ENCODE results near the gene TSPAN9.

Gene TSPAN9, protein sequence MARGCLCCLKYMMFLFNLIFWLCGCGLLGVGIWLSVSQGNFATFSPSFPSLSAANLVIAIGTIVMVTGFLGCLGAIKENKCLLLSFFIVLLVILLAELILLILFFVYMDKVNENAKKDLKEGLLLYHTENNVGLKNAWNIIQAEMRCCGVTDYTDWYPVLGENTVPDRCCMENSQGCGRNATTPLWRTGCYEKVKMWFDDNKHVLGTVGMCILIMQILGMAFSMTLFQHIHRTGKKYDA

GRCh38 chr12:3076730-3077571, at the start of gene TSPAN9:
Gene TSPAN9, plus strand, starts transcription at chr12:3077379. Its CDS starts 123,815 bp downstream, at chr12:3201194.
- peak; percentile 71 for DNase-seq

DNA sequence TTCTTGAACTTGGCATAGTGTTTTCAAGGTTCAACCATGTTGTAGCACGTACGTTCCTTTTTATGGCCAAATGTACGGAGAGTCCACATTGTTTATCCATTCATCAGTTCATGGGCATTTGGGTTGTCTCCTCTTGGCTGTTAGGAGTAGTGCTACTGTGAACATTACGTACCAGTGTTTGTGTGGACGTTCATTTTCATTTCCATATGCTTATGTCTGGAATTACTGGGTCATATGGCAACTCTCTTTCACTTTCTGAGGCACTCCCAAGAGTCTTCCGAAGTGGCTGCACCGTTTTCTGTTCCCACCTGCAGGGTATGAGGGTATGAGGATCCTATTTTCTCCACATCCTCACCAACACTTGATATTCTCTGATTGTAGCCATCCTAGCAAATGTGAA, 49.1 kb upstream of the TSPAN9 start:
- DNase-seq: no peak

GRCh38 chr12:3030821-3031429, 46.3 kb upstream of the TSPAN9 start:
- no peak for DNase-seq

DNA sequence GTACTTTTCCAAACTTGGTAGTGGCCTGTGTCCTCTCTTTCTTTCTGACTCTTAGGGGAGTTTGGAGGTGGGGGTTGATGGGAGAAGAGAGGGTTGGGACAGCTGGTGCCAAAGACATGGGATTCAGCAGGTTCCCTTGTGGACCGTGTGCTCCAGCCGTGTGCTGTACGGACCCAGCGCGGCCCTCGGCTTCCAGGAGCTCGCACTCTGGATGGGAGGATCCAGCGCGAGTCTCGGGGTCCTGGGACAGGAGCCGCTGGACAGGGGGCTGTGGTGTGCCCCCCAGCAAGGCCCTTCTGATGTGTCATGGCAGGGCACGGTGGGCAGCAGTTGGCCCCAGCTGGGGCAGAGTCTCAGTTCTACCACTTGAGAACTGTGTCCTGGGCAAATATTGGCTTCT, 45.0 kb upstream of the TSPAN9 start:
- DNase-seq: no peak

GRCh38 chr12:3032770-3033538, 44.2 kb upstream of the TSPAN9 start:
- no peak for DNase-seq

GRCh38 chr12:3033539-3033867, 43.7 kb upstream of the TSPAN9 start:
- DNase-seq: no peak

GRCh38 chr12:3034067-3034750, 43.0 kb upstream of the TSPAN9 start:
- peak; percentile 31 for DNase-seq

DNA sequence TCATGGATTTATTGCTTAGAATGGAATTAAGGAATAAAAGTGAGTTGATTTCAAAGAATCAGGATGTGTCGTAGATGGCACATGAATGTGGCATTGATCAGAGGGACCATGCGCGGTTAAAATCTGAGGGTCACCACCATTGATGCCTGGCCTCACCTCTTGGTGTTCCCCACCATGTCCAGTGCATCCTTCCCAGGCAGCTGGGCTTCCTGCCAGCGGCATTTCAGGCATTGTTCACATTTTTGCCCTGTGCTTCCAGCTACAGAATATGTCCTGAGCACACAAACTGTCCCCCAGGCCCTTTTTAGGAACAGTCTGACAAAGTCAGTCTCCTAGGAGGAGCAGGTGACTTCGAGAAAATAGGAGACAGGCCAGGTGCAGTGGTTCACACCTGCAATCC, 42.0 kb upstream of the TSPAN9 start:
- no peak for DNase-seq

GRCh38 chr12:3035815-3036702, 41.1 kb upstream of the TSPAN9 start:
- no peak for DNase-seq

DNA sequence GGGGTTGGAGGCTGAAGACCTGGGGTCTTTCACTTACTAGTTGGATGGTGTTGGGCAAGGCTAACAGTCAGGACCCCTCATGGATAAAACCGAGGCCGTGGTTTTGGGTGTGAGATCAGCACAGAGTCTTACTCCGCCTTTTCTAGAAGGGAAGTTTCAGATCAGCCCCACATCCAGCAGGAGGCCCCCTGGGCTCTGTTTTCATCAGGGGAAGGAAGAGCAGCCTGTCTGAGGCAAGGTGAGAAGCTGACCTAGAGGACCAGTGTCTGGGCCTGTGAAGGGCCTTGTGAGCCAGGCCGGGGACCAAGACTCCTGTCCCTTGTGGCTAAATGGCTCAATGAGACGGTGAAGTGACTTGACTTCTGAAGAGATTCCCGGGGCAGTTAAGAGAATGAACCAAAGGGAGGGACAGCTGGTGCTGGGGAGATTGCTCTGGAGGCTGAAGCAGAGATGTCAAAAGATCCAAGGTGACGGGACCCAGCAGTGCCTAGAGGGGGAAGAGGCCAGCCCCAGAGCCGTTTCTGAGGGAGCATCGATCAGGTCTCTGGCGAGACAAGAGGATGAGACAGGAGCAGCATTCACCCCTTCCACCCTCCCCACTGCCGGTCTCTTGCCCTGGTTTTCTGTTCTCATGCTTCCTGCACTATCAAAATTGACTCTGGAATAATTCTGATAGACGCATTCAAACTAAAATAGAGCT, 40.1 kb upstream of the TSPAN9 start:
- DNase-seq: no peak

GRCh38 chr12:3038166-3038565, 39.0 kb upstream of the TSPAN9 start:
- no peak for DNase-seq

DNA sequence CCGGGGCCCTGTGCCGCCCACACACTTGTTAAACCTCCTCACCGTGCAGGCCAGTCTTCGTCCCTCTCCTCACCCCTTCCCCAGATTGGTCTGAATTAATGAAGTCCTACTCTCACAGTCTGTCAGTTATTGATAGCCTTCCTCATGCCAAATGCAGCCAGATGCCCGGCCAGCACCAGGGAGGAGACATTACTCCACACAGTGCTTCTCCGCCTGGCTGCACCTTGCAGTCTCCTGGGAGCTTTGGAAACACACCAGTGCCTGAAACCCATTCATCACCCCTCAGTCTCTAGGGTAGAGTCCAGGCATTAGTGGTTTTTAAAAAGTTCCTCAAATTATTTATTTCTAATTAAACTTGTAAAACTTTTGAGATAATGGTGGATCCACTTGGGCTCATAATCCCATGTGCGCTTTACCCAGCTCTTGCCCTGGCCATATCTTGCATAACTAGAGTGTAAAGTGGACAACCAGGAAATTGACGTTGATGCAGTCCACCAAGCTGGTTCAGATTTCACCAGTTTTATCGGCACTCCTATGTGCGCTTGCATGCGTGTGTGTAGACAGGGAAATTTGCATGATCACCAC, 38.2 kb upstream of the TSPAN9 start:
- no peak for DNase-seq

DNA sequence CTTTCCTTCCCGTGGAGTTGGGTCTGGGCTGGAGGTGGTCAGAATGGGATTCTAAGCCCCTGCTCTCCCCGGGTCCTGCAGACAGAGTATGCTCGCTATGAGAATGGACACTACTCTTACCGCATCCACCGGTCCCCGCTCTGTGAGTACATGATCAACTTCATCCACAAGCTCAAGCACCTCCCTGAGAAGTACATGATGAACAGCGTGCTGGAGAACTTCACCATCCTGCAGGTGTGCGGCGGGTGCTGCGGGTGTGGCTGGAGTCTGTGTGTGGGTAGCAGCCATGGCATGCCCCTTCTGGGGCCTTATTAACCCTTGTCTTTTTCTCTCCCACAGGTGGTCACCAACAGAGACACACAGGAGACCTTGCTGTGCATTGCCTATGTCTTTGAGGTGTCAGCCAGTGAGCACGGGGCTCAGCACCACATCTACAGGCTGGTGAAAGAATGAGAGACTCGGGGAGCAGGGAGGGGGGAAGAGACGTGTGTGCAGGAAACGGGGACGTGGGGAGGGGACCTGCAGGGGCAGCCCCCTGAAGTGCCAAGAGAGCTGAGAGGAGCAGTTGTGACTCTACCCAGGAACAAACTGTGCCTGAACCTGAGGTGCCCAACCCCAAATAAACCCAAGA, 37.0 kb upstream of the TSPAN9 start:
- DNase-seq: no peak

GRCh38 chr12:3040663-3041544, 36.3 kb upstream of the TSPAN9 start:
- no peak for DNase-seq

- peak; percentile 49 for DNase-seq
These were observed 35.5 kb upstream of the TSPAN9 start for GRCh38 chr12:3041558-3042164.

GRCh38 chr12:3042394-3042793, 34.8 kb upstream of the TSPAN9 start:
- no peak for DNase-seq

GRCh38 chr12:3042826-3043225, 34.4 kb upstream of the TSPAN9 start:
- DNase-seq: no peak

DNA sequence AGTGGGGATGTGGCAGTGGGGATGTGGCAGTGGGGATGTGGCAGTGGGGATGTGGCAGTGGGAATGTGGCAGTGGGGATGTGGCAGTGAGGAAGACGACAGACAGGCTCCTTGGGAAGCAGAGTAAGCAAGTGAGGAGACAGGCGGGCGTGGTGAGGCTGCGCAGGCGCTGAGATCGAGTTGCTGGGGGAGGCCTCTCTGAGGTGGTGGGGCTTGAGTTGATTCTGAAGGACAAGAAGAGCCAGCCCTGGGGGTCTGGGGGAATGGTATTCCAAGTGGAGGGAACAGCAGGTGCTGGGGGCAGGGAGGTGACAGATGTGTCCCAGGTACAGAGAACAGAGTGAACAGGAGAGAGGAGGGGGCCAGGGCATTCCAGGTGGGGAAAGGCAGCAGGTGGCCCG, 33.8 kb upstream of the TSPAN9 start:
- DNase-seq: no peak
